ENCODE results near the gene APCDD1. TPM values are rescaled to one million over a fixed set of nuclear protein-coding genes. Genes with fewer than 3 reads are reported as not detected.

Gene APCDD1
- total and polyA plus RNA-seq, 2 donors (not counting 1 experiment from before 2014, with no cell fraction given): 15.3 to 17.3 TPM

DNA sequence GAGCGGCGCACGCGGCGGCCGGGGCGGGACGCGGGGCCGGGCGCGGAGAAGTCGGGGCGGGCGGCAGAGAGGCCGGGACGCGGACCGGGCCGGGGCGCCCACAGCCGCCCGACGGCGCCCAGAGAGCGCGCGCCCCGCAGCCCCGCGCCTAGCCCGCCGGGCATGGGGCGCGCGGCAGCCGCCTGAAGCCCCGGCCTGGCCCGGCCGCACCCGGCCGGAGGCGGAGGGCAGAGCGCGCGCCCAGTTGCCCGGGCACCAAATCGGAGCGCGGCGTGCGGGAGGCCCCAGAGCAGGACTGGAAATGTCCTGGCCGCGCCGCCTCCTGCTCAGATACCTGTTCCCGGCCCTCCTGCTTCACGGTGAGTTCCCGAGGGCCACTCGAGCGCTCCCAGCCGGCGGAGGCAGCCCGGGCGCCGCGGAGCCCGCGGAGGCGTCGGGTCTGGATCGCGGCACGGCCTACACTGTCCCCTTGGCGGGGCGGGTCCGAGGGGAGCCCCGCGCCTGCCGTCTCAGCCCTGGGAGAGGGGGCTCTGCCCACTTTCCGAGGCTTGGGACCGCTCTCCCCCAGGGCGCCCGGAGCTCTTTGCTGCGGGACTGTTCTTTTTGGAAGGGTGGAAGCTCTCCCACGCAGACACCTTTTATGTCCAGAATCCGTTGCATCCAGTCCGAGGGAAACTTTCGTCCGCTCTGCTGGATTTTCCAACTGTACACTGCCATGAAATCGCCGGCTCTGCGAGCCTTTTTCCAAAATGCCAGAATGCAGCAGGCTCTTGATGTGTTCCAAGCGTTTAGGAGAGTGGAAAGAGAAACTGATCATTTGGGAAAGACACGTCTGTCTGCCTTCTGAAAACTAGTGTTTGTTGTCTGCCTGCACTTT is 484 bp downstream of the APCDD1 start:
- DNase-seq (ENCODE audit: low read depth in 2 of 2): peak in 1 of 2 donors; percentile 30
- Histone ChIP-seq H4K20me1 (ENCODE audit: control insufficient read depth, extremely low read depth, insufficient read depth, low read length) (no peaks in the 10 kb centered on the region), H3K27me3 (ENCODE audit: control insufficient read depth, insufficient read depth, low read length) (peaks cover 14% of the 10 kb centered on the region), H3K4me2 (ENCODE audit: extremely low read depth, insufficient read depth, low read length) (peak overlapping the region; percentile 87), H3K36me3 (ENCODE audit: control insufficient read depth, insufficient read depth, low read length) (no peaks in the 10 kb centered on the region), H3K4me1 (ENCODE audit: control insufficient read depth, extremely low read depth, insufficient read depth, low read length) (peaks cover 2% of the 10 kb centered on the region), H3K9me3 (ENCODE audit: control insufficient read depth, insufficient read depth, low read depth, low read length) (no peaks in the 10 kb centered on the region), H3K9ac (ENCODE audit: insufficient read depth, low read length) (peak overlapping the region; percentile 48), H3K79me2 (ENCODE audit: control insufficient read depth, insufficient read depth, low read length) (no peaks in the 10 kb centered on the region), H3K27ac (ENCODE audit: insufficient read depth, low read length) (peak overlapping the region; percentile 6), H2AFZ (ENCODE audit: low read length) (peak overlapping the region; percentile 24), H3K4me3 (replicated peaks in 1 of 4; ENCODE audit: control extremely low read depth in 1 of 4, insufficient read depth in 1 of 4, low read depth in 3 of 4, low read length in 4 of 4) (peak overlapping the region; percentile 58 to 65 (median 60))
- TF ChIP-seq, protein P1, sequence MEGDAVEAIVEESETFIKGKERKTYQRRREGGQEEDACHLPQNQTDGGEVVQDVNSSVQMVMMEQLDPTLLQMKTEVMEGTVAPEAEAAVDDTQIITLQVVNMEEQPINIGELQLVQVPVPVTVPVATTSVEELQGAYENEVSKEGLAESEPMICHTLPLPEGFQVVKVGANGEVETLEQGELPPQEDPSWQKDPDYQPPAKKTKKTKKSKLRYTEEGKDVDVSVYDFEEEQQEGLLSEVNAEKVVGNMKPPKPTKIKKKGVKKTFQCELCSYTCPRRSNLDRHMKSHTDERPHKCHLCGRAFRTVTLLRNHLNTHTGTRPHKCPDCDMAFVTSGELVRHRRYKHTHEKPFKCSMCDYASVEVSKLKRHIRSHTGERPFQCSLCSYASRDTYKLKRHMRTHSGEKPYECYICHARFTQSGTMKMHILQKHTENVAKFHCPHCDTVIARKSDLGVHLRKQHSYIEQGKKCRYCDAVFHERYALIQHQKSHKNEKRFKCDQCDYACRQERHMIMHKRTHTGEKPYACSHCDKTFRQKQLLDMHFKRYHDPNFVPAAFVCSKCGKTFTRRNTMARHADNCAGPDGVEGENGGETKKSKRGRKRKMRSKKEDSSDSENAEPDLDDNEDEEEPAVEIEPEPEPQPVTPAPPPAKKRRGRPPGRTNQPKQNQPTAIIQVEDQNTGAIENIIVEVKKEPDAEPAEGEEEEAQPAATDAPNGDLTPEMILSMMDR (conservative IDR thresholded peaks at IDR 0.05 in 1 of 2, IDR thresholded peaks at IDR 0.05 in 1 of 2; ENCODE audit: low read depth in 1 of 2, low read length in 2 of 2): no peak
- peak; percentile 57 for TF ChIP-seq EZH2 (IDR thresholded peaks at IDR 0.05; ENCODE audit: low read length, missing control alignments)

DNA sequence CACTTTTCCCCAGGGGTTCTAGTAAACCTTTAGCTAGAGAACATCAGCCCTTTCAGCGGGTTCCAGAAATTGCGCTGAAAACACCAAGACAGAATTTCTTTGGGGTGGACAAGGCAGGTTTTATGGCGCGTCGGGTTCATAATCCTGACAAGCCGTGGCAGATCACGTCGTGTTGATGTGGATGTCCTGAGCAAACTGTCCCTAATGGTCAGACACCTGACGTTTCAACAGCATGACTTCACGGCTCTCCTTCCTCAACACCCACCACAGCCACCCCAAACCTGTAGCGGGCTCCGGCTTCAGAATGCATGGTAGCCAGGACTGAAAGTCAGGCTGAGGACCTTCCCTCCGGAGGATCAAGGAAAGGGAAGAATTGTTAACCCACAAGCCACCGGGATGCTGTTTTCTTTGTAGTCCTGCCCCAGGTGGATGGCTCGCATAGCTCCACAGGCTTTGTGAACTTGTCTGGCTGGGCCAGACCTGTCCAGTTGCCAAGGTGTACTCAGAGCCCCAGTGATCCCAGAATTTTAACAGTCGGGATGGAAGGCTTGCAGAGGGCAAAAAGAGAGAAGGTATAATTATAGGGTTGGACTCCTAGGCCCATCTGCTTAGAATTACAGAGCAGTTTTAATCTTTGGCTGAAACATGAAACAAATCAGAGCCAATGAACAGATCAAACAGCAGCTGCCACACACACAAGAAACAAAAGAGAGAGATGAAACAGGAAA is 1.5 kb downstream of the APCDD1 start:
- Histone ChIP-seq H2AFZ (ENCODE audit: low read length) (peak overlapping the region; percentile 10), H4K20me1 (ENCODE audit: control insufficient read depth, extremely low read depth, insufficient read depth, low read length) (no peaks in the 10 kb centered on the region), H3K4me3 (replicated peaks in 1 of 4; ENCODE audit: control extremely low read depth in 1 of 4, insufficient read depth in 1 of 4, low read depth in 3 of 4, low read length in 4 of 4) (peak overlapping the region; percentile 58 to 65 (median 60)), H3K36me3 (ENCODE audit: control insufficient read depth, insufficient read depth, low read length) (no peaks in the 10 kb centered on the region), H3K27me3 (ENCODE audit: control insufficient read depth, insufficient read depth, low read length) (peaks cover 14% of the 10 kb centered on the region), H3K9ac (ENCODE audit: insufficient read depth, low read length) (no peak overlapping the region), H3K27ac (ENCODE audit: insufficient read depth, low read length) (no peak overlapping the region), H3K9me3 (ENCODE audit: control insufficient read depth, insufficient read depth, low read depth, low read length) (no peaks in the 10 kb centered on the region), H3K4me2 (ENCODE audit: extremely low read depth, insufficient read depth, low read length) (peak overlapping the region; percentile 87), H3K4me1 (ENCODE audit: control insufficient read depth, extremely low read depth, insufficient read depth, low read length) (peaks cover 2% of the 10 kb centered on the region), H3K79me2 (ENCODE audit: control insufficient read depth, insufficient read depth, low read length) (no peaks in the 10 kb centered on the region)
- DNase-seq (ENCODE audit: low read depth in 2 of 2): no peak
- TF ChIP-seq, protein P1 (conservative IDR thresholded peaks at IDR 0.05 in 1 of 2, IDR thresholded peaks at IDR 0.05 in 1 of 2; ENCODE audit: low read depth in 1 of 2, low read length in 2 of 2): no peak
- peak; percentile 51 for TF ChIP-seq EZH2 (IDR thresholded peaks at IDR 0.05; ENCODE audit: low read length, missing control alignments)

DNA sequence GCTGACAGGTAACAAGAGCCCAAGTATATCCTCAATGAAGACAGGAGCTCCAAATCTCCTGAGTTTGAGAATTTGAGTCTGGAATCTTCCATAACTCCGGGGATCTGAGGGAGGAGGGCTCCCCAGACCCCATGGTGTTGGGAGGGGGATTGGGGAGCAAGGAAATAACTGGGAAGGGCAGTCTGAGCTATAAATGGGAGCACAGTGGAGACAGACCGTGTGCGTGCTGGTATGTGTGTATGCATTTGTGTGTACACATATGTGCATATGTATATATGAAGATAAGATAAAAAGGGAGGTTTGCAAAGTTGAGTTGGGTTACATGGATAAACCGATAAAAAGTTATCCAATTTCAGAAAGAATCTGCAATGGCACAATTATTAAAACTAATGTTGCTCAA is 2.3 kb downstream of the APCDD1 start:
- DNase-seq (ENCODE audit: low read depth in 2 of 2): no peak
- Histone ChIP-seq H3K4me2 (ENCODE audit: extremely low read depth, insufficient read depth, low read length) (no peak overlapping the region), H3K4me3 (replicated peaks in 1 of 4; ENCODE audit: control extremely low read depth in 1 of 4, insufficient read depth in 1 of 4, low read depth in 3 of 4, low read length in 4 of 4) (peak overlapping the region in 2 of 4 experiments; percentile 58 to 65), H3K36me3 (ENCODE audit: control insufficient read depth, insufficient read depth, low read length) (no peaks in the 10 kb centered on the region), H3K79me2 (ENCODE audit: control insufficient read depth, insufficient read depth, low read length) (no peaks in the 10 kb centered on the region), H3K27me3 (ENCODE audit: control insufficient read depth, insufficient read depth, low read length) (peaks cover 14% of the 10 kb centered on the region), H3K27ac (ENCODE audit: insufficient read depth, low read length) (no peak overlapping the region), H3K4me1 (ENCODE audit: control insufficient read depth, extremely low read depth, insufficient read depth, low read length) (peaks cover 2% of the 10 kb centered on the region), H3K9me3 (ENCODE audit: control insufficient read depth, insufficient read depth, low read depth, low read length) (no peaks in the 10 kb centered on the region), H4K20me1 (ENCODE audit: control insufficient read depth, extremely low read depth, insufficient read depth, low read length) (no peaks in the 10 kb centered on the region), H2AFZ (ENCODE audit: low read length) (no peak overlapping the region), H3K9ac (ENCODE audit: insufficient read depth, low read length) (no peak overlapping the region)
- no peak for TF ChIP-seq EZH2 (IDR thresholded peaks at IDR 0.05; ENCODE audit: low read length, missing control alignments)
- TF ChIP-seq, protein P1 (conservative IDR thresholded peaks at IDR 0.05 in 1 of 2, IDR thresholded peaks at IDR 0.05 in 1 of 2; ENCODE audit: low read depth in 1 of 2, low read length in 2 of 2): no peak
